Measurements from ENCODE around the gene CHPF2. TPM values are rescaled to one million over a fixed set of nuclear protein-coding genes. Genes with fewer than 3 reads are reported as not detected.
A peak's percentile ranks its signal among the peaks of the same experiment; 100 is the strongest.

Gene CHPF2
- total RNA-seq, 1 experiment from 2014 or later, result 44.0 TPM

DNA sequence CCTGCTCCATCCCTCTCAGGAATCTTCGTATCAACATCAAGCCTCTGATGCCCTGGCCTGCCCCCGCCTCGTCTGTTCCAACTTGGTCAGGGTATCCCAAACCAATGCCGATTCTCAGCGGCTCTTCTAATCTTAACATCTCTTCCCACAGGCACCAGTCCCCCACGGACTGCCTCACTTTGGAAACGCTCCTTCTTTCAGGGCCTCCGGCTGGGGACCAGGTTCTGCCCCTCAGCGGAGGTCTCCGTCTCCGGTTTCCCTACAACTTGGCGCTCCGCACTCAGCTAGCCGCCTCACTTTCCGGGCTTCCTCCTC, 5.8 kb upstream of the CHPF2 start:
- in situ Hi-C loops (cut with HindIII; ENCODE audit: low pct_unique_long_range_greater_than_20kb, low sequenced_read_pairs), result no loop called here
- no peak for DNase-seq (ENCODE audit: low read depth, low spot score)

DNA sequence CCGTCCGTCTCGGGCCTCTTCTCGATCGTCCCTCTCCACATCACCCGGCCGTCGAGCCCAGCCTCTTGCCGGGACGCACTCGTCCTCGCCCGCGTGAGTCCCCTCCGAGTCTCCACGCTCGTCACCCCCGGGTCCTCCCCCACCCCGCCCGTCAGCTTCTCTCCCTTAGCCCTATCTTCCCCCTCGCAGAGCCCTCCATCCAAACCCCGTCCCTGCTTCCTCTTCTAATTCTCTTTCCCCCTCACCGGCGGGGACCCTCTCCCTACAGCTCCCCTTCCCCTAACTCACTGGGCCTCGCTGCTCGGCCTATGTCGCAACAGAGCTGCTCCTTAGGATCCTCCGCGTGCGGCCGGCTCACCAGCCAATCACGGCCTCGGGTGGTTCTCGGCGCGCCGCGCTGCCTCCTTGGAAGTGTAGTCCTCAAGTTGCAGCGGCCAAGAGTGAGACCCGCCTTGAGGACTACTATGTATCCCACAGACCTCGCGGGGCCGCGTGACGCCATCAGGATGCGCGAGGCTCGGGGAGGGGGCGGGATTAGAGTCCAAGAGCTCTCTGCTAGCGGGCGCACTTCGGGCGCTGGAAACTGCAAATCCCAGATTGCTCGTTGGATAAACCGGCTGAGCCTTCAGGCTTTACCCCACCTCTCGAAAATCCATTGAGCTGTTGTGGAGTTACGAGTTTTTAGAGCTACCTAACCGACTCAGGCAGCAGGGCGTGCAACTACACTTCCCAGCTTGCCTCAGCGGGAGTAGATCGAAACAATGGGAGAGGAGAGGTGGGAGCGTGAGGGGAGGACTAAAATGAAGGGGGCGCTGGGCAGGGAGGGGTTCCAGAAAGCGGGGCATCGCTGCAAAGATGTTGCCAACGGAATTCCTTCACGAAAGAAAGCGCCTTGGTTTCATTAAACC, 5.2 kb upstream of the CHPF2 start, which contains the start of gene ABCF2:
Gene ABCF2, minus strand, starts transcription at position 331 of the 908 bp plus-strand sequence. CDS start 747 bp downstream, outside the sequence.
- in situ Hi-C loops (cut with HindIII; ENCODE audit: low pct_unique_long_range_greater_than_20kb, low sequenced_read_pairs), result no loop called here
- DNase-seq (ENCODE audit: low read depth, low spot score), result peak; percentile 100

DNA sequence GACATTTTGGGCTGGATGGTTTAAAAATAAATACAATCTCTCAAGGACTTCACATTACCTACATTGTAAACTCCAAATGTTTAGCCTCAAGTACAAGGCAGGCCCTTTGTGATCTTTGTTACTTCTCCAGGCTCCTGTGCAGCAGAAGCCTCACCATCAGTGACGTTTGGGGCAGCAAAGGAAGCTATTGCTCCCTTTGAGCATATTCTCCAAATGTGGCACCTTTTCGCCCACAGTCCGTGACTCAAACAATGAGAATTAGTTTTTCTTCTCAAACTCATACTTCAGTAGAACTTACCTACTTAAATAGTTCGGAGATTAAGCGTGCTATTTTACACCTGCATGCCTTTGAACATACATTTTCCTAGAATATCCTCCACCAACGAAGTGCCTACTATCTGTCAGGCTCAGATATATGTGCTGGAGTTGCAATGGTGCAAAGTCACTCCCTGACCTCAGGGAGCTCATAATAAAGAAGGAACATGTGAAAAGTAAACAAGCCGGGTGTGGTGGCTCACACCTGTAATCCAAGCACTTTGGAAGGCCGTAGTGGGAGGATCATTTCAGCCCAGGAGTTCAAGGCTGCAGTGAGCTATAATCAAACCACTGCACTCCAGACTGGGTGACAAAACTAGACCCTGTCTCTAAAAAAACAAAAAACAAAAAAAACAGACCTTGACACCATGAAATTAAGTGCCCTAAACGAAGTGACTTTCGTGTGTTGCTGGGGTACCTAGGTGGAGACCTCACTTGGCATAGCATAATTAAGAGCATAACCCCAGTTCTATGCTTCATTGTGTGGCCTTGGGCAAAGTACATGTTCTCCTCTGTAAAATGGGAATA, 4.0 kb upstream of the CHPF2 start:
- DNase-seq (ENCODE audit: low read depth, low spot score), result no peak
- in situ Hi-C loops (cut with HindIII; ENCODE audit: low pct_unique_long_range_greater_than_20kb, low sequenced_read_pairs), result no loop called here

DNA sequence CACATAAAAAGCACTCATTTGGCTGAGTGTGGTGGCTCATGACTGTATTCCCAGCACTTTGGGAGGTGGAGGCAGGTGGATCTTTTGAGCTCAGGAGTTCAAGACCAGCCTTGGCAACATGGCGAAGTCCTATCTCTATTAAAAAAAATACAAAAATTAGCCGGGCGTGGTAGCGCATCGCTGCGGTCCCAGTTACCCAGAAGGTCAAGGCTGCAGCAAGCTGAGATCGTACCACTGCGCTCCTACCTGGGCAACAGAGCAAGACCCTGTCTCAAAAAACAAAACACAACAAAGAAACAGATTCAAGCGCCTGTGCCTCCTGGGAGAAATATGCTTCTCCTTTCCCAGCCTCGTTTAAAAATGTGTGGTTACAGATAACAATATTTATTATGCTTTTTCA, 3.0 kb upstream of the CHPF2 start:
- in situ Hi-C loops (cut with HindIII; ENCODE audit: low pct_unique_long_range_greater_than_20kb, low sequenced_read_pairs), result no loop called here
- no peak for DNase-seq (ENCODE audit: low read depth, low spot score)

DNA sequence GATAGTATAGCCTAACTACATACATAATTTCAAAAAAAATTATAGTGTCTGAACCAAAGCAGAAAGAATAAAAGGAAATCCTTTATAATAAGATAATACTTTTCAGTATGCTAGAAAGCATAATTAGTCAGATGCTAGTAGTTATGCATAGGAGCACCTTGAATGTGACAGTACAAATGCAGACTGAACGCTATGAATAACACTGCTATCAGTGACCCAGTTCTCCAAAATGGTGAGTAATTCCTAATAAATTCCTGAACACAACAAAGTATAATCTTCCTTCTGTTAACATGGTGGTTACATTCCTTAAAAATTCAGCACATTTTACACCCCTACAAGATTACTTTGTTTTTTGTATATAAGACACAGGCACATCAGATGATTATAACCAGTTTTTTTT, 1.2 kb upstream of the CHPF2 start:
- no peak for DNase-seq (ENCODE audit: low read depth, low spot score)
- in situ Hi-C loops (cut with HindIII; ENCODE audit: low pct_unique_long_range_greater_than_20kb, low sequenced_read_pairs), result no loop called here

DNA sequence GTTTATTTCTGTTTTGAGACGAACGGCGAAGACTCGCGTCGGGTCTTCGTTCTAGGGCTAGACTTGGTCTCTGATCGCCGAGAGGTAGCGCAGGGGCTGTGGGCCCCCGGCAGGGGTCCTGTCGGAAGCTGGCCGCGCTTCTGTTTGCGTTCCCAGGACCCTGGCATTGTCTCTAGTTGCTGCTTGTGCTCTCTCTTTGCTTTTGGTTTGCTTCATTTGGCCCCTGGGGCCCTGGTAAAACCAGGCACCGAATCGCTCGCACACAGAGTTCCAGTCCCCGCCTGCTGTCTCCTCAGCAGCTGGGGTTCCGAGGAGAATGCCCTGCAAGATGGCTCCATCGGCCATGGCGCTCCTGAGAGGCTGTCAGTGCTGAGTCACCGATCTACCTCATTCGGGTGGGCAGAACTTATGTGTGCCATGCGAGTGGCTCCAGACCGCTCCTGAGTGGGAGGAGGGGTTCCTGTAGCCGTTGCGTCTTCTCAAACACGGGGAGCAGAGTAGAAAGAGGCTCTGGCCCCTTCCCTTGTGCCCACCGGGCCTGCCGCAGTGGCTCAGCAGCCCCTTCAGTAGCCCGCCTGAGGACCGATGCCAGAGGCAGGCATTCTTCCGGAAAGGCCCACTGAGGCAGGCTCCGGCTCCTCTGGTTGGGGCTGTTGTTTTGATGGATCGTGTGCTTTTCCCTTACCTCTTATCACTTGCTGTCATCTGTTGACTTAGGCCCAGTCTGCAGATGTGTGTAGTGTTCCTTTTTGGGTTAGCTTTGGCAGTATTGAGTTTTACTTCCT, 826 bp downstream of the CHPF2 start:
- DNase-seq (ENCODE audit: low read depth, low spot score), result peak; percentile 46
- in situ Hi-C loops (cut with HindIII; ENCODE audit: low pct_unique_long_range_greater_than_20kb, low sequenced_read_pairs), result no loop called here

DNA sequence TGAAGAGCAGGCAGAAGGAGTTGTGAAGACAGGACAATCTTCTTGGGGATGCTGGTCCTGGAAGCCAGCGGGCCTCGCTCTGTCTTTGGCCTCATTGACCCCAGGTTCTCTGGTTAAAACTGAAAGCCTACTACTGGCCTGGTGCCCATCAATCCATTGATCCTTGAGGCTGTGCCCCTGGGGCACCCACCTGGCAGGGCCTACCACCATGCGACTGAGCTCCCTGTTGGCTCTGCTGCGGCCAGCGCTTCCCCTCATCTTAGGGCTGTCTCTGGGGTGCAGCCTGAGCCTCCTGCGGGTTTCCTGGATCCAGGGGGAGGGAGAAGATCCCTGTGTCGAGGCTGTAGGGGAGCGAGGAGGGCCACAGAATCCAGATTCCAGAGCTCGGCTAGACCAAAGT, 1.5 kb downstream of the CHPF2 start:
- no peak for DNase-seq (ENCODE audit: low read depth, low spot score)
- in situ Hi-C loops (cut with HindIII; ENCODE audit: low pct_unique_long_range_greater_than_20kb, low sequenced_read_pairs), result no loop called here

DNA sequence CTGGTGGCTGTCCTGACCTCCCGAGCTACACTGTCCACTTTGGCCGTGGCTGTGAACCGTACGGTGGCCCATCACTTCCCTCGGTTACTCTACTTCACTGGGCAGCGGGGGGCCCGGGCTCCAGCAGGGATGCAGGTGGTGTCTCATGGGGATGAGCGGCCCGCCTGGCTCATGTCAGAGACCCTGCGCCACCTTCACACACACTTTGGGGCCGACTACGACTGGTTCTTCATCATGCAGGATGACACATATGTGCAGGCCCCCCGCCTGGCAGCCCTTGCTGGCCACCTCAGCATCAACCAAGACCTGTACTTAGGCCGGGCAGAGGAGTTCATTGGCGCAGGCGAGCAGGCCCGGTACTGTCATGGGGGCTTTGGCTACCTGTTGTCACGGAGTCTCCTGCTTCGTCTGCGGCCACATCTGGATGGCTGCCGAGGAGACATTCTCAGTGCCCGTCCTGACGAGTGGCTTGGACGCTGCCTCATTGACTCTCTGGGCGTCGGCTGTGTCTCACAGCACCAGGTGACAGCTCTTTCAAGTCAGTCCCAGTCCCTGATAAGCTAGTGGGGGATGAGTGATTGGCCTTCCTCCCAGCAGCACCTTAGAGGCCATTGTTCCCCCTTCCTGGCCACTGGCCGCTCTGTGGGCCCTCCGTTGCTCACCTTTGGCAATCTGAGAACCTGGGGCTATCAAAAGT, 3.0 kb downstream of the CHPF2 start:
- no peak for DNase-seq (ENCODE audit: low read depth, low spot score)
- in situ Hi-C loops (cut with HindIII; ENCODE audit: low pct_unique_long_range_greater_than_20kb, low sequenced_read_pairs), result no loop called here

DNA sequence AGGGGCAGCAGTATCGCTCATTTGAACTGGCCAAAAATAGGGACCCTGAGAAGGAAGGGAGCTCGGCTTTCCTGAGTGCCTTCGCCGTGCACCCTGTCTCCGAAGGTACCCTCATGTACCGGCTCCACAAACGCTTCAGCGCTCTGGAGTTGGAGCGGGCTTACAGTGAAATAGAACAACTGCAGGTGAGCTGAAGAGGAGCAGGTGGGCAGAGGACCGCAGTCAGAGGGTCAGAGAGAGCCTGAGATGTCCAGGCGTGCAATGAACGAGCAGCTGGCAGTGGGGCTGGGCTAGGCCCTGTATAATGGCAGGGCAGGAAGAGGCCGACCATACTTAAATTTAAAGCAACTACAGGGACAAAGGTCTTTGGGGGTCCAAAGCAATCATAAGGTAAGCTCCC, 4.1 kb downstream of the CHPF2 start:
- no peak for DNase-seq (ENCODE audit: low read depth, low spot score)
- in situ Hi-C loops (cut with HindIII; ENCODE audit: low pct_unique_long_range_greater_than_20kb, low sequenced_read_pairs), result no loop called here

DNA sequence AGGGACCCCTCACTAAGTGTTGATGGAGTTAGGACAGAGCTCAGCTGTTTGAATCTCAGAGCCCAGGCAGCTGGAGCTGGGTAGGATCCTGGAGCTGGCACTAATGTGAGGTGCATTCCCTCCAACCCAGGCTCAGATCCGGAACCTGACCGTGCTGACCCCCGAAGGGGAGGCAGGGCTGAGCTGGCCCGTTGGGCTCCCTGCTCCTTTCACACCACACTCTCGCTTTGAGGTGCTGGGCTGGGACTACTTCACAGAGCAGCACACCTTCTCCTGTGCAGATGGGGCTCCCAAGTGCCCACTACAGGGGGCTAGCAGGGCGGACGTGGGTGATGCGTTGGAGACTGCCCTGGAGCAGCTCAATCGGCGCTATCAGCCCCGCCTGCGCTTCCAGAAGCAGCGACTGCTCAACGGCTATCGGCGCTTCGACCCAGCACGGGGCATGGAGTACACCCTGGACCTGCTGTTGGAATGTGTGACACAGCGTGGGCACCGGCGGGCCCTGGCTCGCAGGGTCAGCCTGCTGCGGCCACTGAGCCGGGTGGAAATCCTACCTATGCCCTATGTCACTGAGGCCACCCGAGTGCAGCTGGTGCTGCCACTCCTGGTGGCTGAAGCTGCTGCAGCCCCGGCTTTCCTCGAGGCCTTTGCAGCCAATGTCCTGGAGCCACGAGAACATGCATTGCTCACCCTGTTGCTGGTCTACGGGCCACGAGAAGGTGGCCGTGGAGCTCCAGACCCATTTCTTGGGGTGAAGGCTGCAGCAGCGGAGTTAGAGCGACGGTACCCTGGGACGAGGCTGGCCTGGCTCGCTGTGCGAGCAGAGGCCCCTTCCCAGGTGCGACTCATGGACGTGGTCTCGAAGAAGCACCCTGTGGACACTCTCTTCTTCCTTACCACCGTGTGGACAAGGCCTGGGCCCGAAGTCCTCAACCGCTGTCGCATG, 5.2 kb downstream of the CHPF2 start:
- DNase-seq (ENCODE audit: low read depth, low spot score), result no peak
- in situ Hi-C loops (cut with HindIII; ENCODE audit: low pct_unique_long_range_greater_than_20kb, low sequenced_read_pairs), result no loop called here

DNA sequence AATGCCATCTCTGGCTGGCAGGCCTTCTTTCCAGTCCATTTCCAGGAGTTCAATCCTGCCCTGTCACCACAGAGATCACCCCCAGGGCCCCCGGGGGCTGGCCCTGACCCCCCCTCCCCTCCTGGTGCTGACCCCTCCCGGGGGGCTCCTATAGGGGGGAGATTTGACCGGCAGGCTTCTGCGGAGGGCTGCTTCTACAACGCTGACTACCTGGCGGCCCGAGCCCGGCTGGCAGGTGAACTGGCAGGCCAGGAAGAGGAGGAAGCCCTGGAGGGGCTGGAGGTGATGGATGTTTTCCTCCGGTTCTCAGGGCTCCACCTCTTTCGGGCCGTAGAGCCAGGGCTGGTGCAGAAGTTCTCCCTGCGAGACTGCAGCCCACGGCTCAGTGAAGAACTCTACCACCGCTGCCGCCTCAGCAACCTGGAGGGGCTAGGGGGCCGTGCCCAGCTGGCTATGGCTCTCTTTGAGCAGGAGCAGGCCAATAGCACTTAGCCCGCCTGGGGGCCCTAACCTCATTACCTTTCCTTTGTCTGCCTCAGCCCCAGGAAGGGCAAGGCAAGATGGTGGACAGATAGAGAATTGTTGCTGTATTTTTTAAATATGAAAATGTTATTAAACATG, 6.0 kb downstream of the CHPF2 start:
- DNase-seq (ENCODE audit: low read depth, low spot score), result no peak
- in situ Hi-C loops (cut with HindIII; ENCODE audit: low pct_unique_long_range_greater_than_20kb, low sequenced_read_pairs), result no loop called here

DNA sequence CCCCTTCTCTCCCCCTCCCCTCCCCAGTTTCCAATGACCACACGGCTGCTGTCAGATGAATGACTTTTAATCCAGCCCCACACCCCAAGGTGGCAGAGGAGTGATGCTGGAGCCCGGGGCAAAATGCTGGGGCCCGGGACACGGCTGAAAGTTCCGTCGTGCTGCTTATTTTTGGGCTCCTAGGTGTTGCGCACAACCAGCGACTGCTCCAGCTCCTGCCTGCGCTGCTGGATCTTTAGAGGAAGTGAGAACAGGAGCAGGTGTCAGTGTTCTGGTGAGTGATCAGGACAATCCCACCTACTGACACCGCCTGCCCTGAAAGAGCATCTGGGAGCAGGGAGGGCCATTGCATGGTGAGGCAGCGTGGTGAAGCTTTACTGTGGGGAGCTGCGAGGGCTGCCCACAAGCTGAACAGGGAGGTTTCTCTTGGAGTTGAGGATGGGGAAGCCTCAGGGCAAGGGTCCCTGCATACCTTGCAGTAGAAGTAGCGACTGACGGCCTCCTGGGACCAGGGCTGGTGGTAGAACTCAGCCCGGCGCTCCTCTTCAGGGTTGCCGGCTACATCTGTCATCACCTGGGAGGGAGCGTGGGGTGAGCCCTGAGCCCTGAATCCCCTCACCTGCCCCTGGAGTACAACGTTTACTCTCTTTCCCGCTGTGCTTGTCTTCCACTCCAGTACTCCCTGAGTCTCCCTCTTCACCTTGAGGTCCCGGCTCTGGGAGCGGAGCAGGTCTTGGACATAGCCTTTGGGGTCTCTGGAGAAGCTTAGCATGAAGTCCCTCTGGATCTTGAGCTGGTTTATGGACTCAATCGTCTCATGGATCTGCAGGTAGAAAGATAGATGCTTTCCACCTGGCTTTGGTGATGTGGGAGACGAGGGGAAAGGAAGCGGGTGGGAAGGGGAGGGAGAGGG, 6.9 kb downstream of the CHPF2 start:
- no peak for DNase-seq (ENCODE audit: low read depth, low spot score)
- in situ Hi-C loops (cut with HindIII; ENCODE audit: low pct_unique_long_range_greater_than_20kb, low sequenced_read_pairs), result no loop called here

DNA sequence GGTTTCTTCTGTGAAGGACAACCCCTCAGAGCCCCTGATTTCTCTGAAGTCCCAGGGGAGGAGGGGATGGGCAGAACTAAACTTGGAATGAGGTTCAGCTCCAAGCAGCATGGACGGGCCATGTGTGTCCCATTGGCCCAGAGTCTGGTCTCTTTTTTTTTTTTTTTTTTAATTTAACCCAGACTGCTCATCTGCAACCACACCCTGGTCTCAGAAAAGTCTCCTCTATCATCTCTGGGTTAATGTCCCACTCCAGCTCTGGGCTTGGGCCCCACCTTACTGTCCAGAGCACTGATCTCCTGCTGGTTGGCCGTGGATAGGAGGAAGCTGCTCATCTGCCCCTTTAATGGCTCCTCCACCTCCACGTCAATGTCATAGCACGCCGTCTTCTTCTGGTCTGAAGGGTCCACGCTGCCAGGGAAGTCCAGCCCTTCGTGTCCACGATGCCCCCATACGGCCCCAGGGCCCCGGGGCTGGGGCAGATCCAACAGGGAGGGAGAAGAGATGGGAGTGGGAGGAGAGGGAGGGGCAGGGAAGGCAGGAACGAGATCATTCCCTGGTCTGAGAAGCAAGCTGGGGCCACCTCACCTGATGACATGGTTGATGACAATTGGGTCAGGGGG, 7.7 kb downstream of the CHPF2 start:
- no peak for DNase-seq (ENCODE audit: low read depth, low spot score)
- in situ Hi-C loops (cut with HindIII; ENCODE audit: low pct_unique_long_range_greater_than_20kb, low sequenced_read_pairs), result no loop called here

DNA sequence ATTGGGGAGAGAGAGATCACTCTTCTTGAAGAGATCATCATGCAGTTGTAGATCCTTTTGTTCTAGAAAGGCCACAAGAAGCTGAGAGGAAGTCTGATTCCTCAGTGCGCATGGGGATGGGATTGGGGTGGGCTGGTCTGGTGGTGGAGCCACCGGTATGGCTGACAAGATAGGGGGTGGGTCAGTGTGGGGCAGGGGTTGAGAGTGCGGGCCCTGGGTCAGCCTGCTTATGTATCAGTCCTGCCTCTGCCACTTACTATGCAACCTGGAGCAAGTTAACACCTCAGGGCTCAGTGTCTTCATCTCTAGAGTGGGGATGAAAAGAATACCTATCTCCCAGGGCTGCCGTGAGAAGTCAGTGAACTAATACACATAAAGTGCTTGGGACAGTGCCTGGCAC, 8.3 kb downstream of the CHPF2 start:
- in situ Hi-C loops (cut with HindIII; ENCODE audit: low pct_unique_long_range_greater_than_20kb, low sequenced_read_pairs), result no loop called here
- no peak for DNase-seq (ENCODE audit: low read depth, low spot score)
